OCI-LY7 (cell line): ENCODE measurements around the gene CPLX3. TPM values are rescaled to one million over a fixed set of nuclear protein-coding genes. Genes with fewer than 3 reads are reported as not detected.

Experiments
- BruUV-seq: library from RNA; stranded (reverse); fragments of 400-500 nt; replicated peaks from 2 replicates; lab custom pipeline; 2021; lab: Mats Ljungman, UMichigan
- CTCF ChIA-PET: fragments of 300-600 bp; sonication (Branson Sonifier 250); formaldehyde crosslinking; loops from one replicate; lab custom pipeline; 2022; ENCODE audit warnings: antibody characterized with exemption; ENCODE audit not compliant: unreplicated experiment; lab: Charles Lee
- POLR2A ChIA-PET: fragments of 300-600 bp; sonication (Branson Sonifier 250); formaldehyde crosslinking; loops from one replicate; lab custom pipeline; 2022; ENCODE audit warnings: antibody characterized with exemption; lab: Charles Lee
- DNase-seq: peaks from one replicate; pipeline ENCODE4 v3.0.0-alpha.2; 2015; ENCODE audit warnings: low spot score
- H2AFZ ChIP-seq: fragments of 200-600 bp; sonication (generic), shearing (Covaris generic); 2 replicates; pipeline ENCODE4 v1.6.1; 2014; ENCODE audit warnings: mild to moderate bottlenecking, antibody characterized with exemption, low read length, moderate library complexity
- H3K27ac ChIP-seq: fragments of 200-600 bp; sonication (generic); 2 replicates; pipeline ENCODE4 v1.5.1; 2014; ENCODE audit warnings: mixed run types, low read depth, mild to moderate bottlenecking, moderate library complexity, low read length, inconsistent platforms; ENCODE audit not compliant: poor library complexity, severe bottlenecking
- H3K36me3 ChIP-seq: fragments of 200-600 bp; sonication (generic); 2 replicates; pipeline ENCODE4 v1.6.1; 2014; ENCODE audit warnings: mild to moderate bottlenecking, antibody characterized with exemption, low read length, moderate library complexity, mixed read lengths; ENCODE audit not compliant: insufficient read depth
- H3K4me1 ChIP-seq: fragments of 200-600 bp; sonication (generic); 2 replicates; pipeline ENCODE4 v1.5.1; 2014; ENCODE audit warnings: mild to moderate bottlenecking, low read length; ENCODE audit not compliant: insufficient read depth, poor library complexity, severe bottlenecking
- H3K4me2 ChIP-seq: fragments of 200-600 bp; sonication (generic); 2 replicates; pipeline ENCODE4 v1.6.1; 2014; ENCODE audit warnings: mild to moderate bottlenecking, low read length
- H3K4me3 ChIP-seq: fragments of 200-600 bp; sonication (generic); 2 replicates; pipeline ENCODE4 v1.5.1; 2014; ENCODE audit warnings: mild to moderate bottlenecking, low read depth, low read length; ENCODE audit not compliant: poor library complexity, severe bottlenecking
- H3K79me2 ChIP-seq: fragments of 200-600 bp; sonication (generic); 2 replicates; pipeline ENCODE4 v1.6.1; 2016; ENCODE audit warnings: low read depth, mild to moderate bottlenecking, low read length, moderate library complexity, mixed read lengths; ENCODE audit not compliant: insufficient read depth
- H3K9me2 ChIP-seq: fragments of 200-600 bp; sonication (generic); 2 replicates; pipeline ENCODE4 v1.6.1; 2016; ENCODE audit warnings: mild to moderate bottlenecking, low read length, mixed read lengths; ENCODE audit not compliant: insufficient read depth
- H3K9me3 ChIP-seq: fragments of 200-600 bp; sonication (generic); 2 replicates; pipeline ENCODE4 v1.6.1; 2014; ENCODE audit warnings: mild to moderate bottlenecking, mixed run types, low read length, mixed read lengths
- H4K20me1 ChIP-seq: fragments of 200-600 bp; sonication (generic); 2 replicates; pipeline ENCODE4 v1.6.1; 2014; ENCODE audit warnings: mild to moderate bottlenecking, antibody characterized with exemption, low read length, moderate library complexity, mixed read lengths; ENCODE audit not compliant: insufficient read depth
- CTCF ChIP-seq: fragments of 200-600 bp; sonication (generic); conservative IDR thresholded peaks from 2 replicates; pipeline ENCODE4 v1.5.1; 2014; ENCODE audit warnings: mild to moderate bottlenecking, antibody characterized with exemption, low read length, moderate library complexity, mixed read lengths
- EZH2phosphoT487 ChIP-seq: fragments of 200-600 bp; sonication (generic); IDR thresholded peaks from 2 replicates; pipeline ENCODE4 v1.6.1; 2018; ENCODE audit warnings: low read depth, borderline replicate concordance, mild to moderate bottlenecking, mixed run types, antibody characterized with exemption, low read length, moderate library complexity, mixed read lengths
- intact Hi-C: fragments of 100-400 bp; cut with micrococcal nuclease; formaldehyde crosslinking; loops from one replicate; pipeline ENCODE4 v1.10.0; 2022; ENCODE audit not compliant: unreplicated experiment
- total RNA-seq, 2 experiments: library from RNA; depleted of rRNA in 1 of 2; stranded (reverse); fragments of >200 nt in 1 of 2; shearing (Covaris generic) in 1 of 2; gene quantifications; 2 replicates each; pipeline ENCODE4 v1.2.3, GENCODE V29; 2014 to 2022

Gene CPLX3
- total RNA-seq, 2 experiments from 2014 or later: 0.35 to 1.5 TPM

DNA sequence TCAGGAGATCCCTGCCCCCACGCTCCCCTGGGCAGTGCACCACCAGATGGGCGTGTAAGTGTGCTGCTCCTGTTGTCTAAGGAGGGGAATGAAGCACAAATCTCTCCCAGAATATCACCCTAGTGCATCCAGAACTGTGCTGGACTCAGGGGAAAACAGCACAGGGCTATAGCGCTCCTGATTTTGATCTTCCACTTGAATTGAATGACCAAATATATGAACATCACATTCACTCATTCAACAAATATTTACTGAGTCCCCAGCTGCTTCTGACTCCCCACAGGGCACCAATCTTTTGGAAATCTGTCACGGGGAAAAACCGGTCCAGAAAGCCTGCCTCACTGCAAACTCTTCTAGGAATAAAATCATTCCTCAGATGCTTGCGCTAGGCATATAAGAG lies 2.4 kb downstream of the CPLX3 start:
- no TSS peak for BruUV-seq
- no peak overlapping the region for H3K4me3 ChIP-seq
- H3K36me3 ChIP-seq: no peaks in the 10 kb centered on the region
- intact Hi-C loops: no loop called here
- ChIA-PET CTCF (no interaction called here), POLR2A (interaction anchor here (2.9 kb wide), 1 partner anchor 8 kb away, joined by 12 read pairs; no protein-coding TSS in a partner anchor)
- H4K20me1 ChIP-seq: no peaks in the 10 kb centered on the region
- no peaks in the 10 kb centered on the region for H3K9me2 ChIP-seq
- TF ChIP-seq EZH2phosphoT487 (no peak), CTCF (no peak)
- H3K4me2 ChIP-seq: no peak overlapping the region
- H3K9me3 ChIP-seq: no peaks in the 10 kb centered on the region
- DNase-seq: no peak
- no peak overlapping the region for H2AFZ ChIP-seq
- H3K4me1 ChIP-seq: peaks cover 23% of the 10 kb centered on the region
- no peak overlapping the region for H3K27ac ChIP-seq
- no peaks in the 10 kb centered on the region for H3K79me2 ChIP-seq

DNA sequence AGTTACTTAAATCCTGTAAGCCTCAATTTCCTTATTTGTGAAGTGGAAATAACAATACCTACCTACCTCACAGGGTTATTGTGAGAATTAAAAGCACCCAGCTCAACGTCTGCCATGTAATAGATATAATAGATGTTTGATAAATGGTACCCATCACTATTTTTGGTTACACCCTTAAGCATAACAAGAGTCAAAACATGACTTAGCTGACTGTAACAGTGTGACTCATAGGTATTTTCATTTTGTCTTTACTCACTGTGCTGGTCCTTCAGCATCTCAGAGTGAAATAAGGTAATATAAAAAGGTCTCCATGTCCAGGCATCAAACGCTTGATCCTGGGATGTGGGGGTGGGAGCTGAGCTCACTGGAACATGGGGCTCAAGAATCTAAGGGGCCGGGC lies 3.1 kb downstream of the CPLX3 start:
- Histone ChIP-seq H3K79me2 (no peaks in the 10 kb centered on the region), H3K9me3 (no peaks in the 10 kb centered on the region), H3K9me2 (no peaks in the 10 kb centered on the region), H2AFZ (no peak overlapping the region), H3K36me3 (no peaks in the 10 kb centered on the region), H3K4me3 (no peak overlapping the region), H3K27ac (no peak overlapping the region), H4K20me1 (no peaks in the 10 kb centered on the region), H3K4me2 (no peak overlapping the region), H3K4me1 (peaks cover 23% of the 10 kb centered on the region)
- intact Hi-C loops: no loop called here
- POLR2A ChIA-PET: interaction anchor here (0.6 to 2.9 kb wide), 3 partner anchors 9 to 350 kb away, joined by 3 to 12 read pairs (median 3); no protein-coding TSS in a partner anchor
- no TSS peak for BruUV-seq
- no peak for DNase-seq
- TF ChIP-seq EZH2phosphoT487: no peak
- no peak for TF ChIP-seq CTCF
- CTCF ChIA-PET: no interaction called here

- Histone ChIP-seq H3K4me2 (no peak overlapping the region), H3K36me3 (no peaks in the 10 kb centered on the region), H3K9me2 (no peaks in the 10 kb centered on the region), H3K9me3 (no peaks in the 10 kb centered on the region), H3K79me2 (no peaks in the 10 kb centered on the region), H3K4me3 (no peak overlapping the region), H2AFZ (no peak overlapping the region), H3K4me1 (peaks cover 23% of the 10 kb centered on the region), H3K27ac (no peak overlapping the region), H4K20me1 (no peaks in the 10 kb centered on the region)
- BruUV-seq: no TSS peak
- ChIA-PET POLR2A (interaction anchor here (0.7 to 2.9 kb wide), 3 partner anchors 9 to 57 kb away, joined by 3 to 12 read pairs (median 5); no protein-coding TSS in a partner anchor), CTCF (interaction anchor here (0.6 kb wide), 1 partner anchor 57 kb away, joined by 6 read pairs; no protein-coding TSS in a partner anchor)
- intact Hi-C loops: no loop called here
- no peak for DNase-seq
- TF ChIP-seq EZH2phosphoT487 (no peak), CTCF (no peak)
Measured at GRCh38 chr15:74829991-74830390, 3.6 kb downstream of the CPLX3 start.
